Measurements from ENCODE around the gene LIX1. TPM values are rescaled to one million over a fixed set of nuclear protein-coding genes. Genes with fewer than 3 reads are reported as not detected.
"Not testable (repeated sequence)": the region's sequence is repeated elsewhere in the genome, so short reads cannot be mapped to it uniquely, and the experiment has no call there.

Gene LIX1
- total RNA-seq, 2 experiments from 2014 or later = not detected

GRCh38 chr5:97164846-97165245, 22.4 kb upstream of the LIX1 start:
- Mint-ChIP-seq H3K4me1 (peaks cover 23% of the 10 kb centered on the region), H3K27me3 (no peaks in the 10 kb centered on the region)

GRCh38 chr5:97163790-97164285, 21.4 kb upstream of the LIX1 start:
- H3K4me1 Mint-ChIP-seq = peaks cover 23% of the 10 kb centered on the region
- peaks cover 32% of the 10 kb centered on the region for H3K36me3 Mint-ChIP-seq (ENCODE audit: low read depth)
- no peak for DNase-seq
- no peaks in the 10 kb centered on the region for H3K27me3 Mint-ChIP-seq
- POLR2A ChIA-PET = no interaction called here
- no peaks in the 10 kb centered on the region for H3K9me3 Mint-ChIP-seq
- H3K4me3 Mint-ChIP-seq = no peak overlapping the region
- CTCF ChIA-PET = interaction anchor here (0.8 kb wide), 2 partner anchors 14 to 411 kb away, joined by 3 read pairs; no protein-coding TSS in a partner anchor
- no peak overlapping the region for H3K27ac Mint-ChIP-seq

More at GRCh38 chr5:97164846-97165245, 22.4 kb upstream of the LIX1 start:
- DNase-seq = no peak
- Mint-ChIP-seq H3K27ac (no peak overlapping the region), H3K9me3 (no peaks in the 10 kb centered on the region), H3K36me3 (ENCODE audit: low read depth) (peaks cover 29% of the 10 kb centered on the region), H3K4me3 (no peak overlapping the region)
- CTCF ChIA-PET = no interaction called here
- POLR2A ChIA-PET = no interaction called here

- Mint-ChIP-seq H3K9me3 (peaks cover 4% of the 10 kb centered on the region), H3K27me3 (no peaks in the 10 kb centered on the region), H3K4me1 (peaks cover 23% of the 10 kb centered on the region), H3K36me3 (ENCODE audit: low read depth) (peaks cover 35% of the 10 kb centered on the region), H3K4me3 (no peak overlapping the region), H3K27ac (no peak overlapping the region)
- DNase-seq = no peak
- POLR2A ChIA-PET = no interaction called here
- CTCF ChIA-PET = interaction anchor here (0.8 to 3.4 kb wide), 4 partner anchors 14 to 410 kb away, joined by 3 to 15 read pairs (median 3); no protein-coding TSS in a partner anchor
These were observed 21.0 kb upstream of the LIX1 start for GRCh38 chr5:97163360-97163764.

- peak; percentile 71 for DNase-seq
- Mint-ChIP-seq H3K9me3 (peaks cover 17% of the 10 kb centered on the region), H3K36me3 (ENCODE audit: low read depth) (peaks cover 43% of the 10 kb centered on the region), H3K4me1 (peaks cover 15% of the 10 kb centered on the region), H3K27ac (no peak overlapping the region), H3K4me3 (no peak overlapping the region), H3K27me3 (peaks cover under 1% of the 10 kb centered on the region)
- CTCF ChIA-PET = interaction anchor here (0.6 to 3.4 kb wide), 10 partner anchors 14 to 817 kb away, joined by 3 to 15 read pairs (median 5); partner anchors contain the start of genes ERAP1 and LIX1
- POLR2A ChIA-PET = no interaction called here
These were observed 19.6 kb upstream of the LIX1 start for GRCh38 chr5:97162045-97162444.

- Mint-ChIP-seq H3K27ac (no peak overlapping the region), H3K9me3 (peaks cover 27% of the 10 kb centered on the region), H3K27me3 (peaks cover 9% of the 10 kb centered on the region), H3K4me1 (peaks cover 2% of the 10 kb centered on the region), H3K36me3 (ENCODE audit: low read depth) (peaks cover 34% of the 10 kb centered on the region), H3K4me3 (no peak overlapping the region)
- CTCF ChIA-PET = interaction anchor here (0.9 to 2.4 kb wide), 4 partner anchors 10 to 406 kb away, joined by 3 to 8 read pairs (median 3); no protein-coding TSS in a partner anchor
- POLR2A ChIA-PET = no interaction called here
- no peak for DNase-seq
These were observed 15.3 kb upstream of the LIX1 start for GRCh38 chr5:97157689-97158088.

- peaks cover 7% of the 10 kb centered on the region for H3K27me3 Mint-ChIP-seq
- no peak for DNase-seq
- H3K4me3 Mint-ChIP-seq = no peak overlapping the region
- H3K9me3 Mint-ChIP-seq = peaks cover 5% of the 10 kb centered on the region
- ChIA-PET POLR2A (interaction anchor here (0.7 kb wide), 1 partner anchor 1872 kb away, joined by 3 read pairs; no protein-coding TSS in a partner anchor), CTCF (interaction anchor here (0.6 to 1.6 kb wide), 3 partner anchors 9 to 1333 kb away, joined by 3 to 6 read pairs (median 3); partner anchors contain the start of gene LIX1)
- no peak overlapping the region for H3K27ac Mint-ChIP-seq
- no peaks in the 10 kb centered on the region for H3K4me1 Mint-ChIP-seq
- no peaks in the 10 kb centered on the region for H3K36me3 Mint-ChIP-seq (ENCODE audit: low read depth)
These were observed 9.0 kb upstream of the LIX1 start for GRCh38 chr5:97151370-97151769.

- Mint-ChIP-seq H3K9me3 (peaks cover 3% of the 10 kb centered on the region), H3K27me3 (peaks cover 5% of the 10 kb centered on the region), H3K4me3 (no peak overlapping the region), H3K27ac (no peak overlapping the region), H3K4me1 (no peaks in the 10 kb centered on the region), H3K36me3 (ENCODE audit: low read depth) (no peaks in the 10 kb centered on the region)
- no peak for DNase-seq
- CTCF ChIA-PET = no interaction called here
- POLR2A ChIA-PET = no interaction called here
These were observed 8.0 kb upstream of the LIX1 start for GRCh38 chr5:97150401-97150800.

GRCh38 chr5:97149709-97150108, 7.3 kb upstream of the LIX1 start:
- no peaks in the 10 kb centered on the region for H3K4me1 Mint-ChIP-seq
- ChIA-PET CTCF (interaction anchor here (1.2 to 2.5 kb wide), 2 partner anchors 12 to 344 kb away, joined by 3 to 15 read pairs; no protein-coding TSS in a partner anchor), POLR2A (interaction anchor here (0.7 kb wide), 1 partner anchor 15 kb away, joined by 4 read pairs; no protein-coding TSS in a partner anchor)
- H3K4me3 Mint-ChIP-seq = no peak overlapping the region
- peaks cover 3% of the 10 kb centered on the region for H3K27me3 Mint-ChIP-seq
- H3K36me3 Mint-ChIP-seq (ENCODE audit: low read depth) = no peaks in the 10 kb centered on the region
- H3K9me3 Mint-ChIP-seq = peaks cover 3% of the 10 kb centered on the region
- DNase-seq = no peak
- no peak overlapping the region for H3K27ac Mint-ChIP-seq

GRCh38 chr5:97148288-97148687, 5.9 kb upstream of the LIX1 start:
- Mint-ChIP-seq H3K36me3 (ENCODE audit: low read depth) (no peaks in the 10 kb centered on the region), H3K4me3 (no peak overlapping the region), H3K27ac (no peak overlapping the region), H3K4me1 (no peaks in the 10 kb centered on the region), H3K27me3 (no peaks in the 10 kb centered on the region), H3K9me3 (no peaks in the 10 kb centered on the region)
- CTCF ChIA-PET = interaction anchor here (1.3 to 2.5 kb wide), 2 partner anchors 10 to 13 kb away, joined by 3 to 15 read pairs; no protein-coding TSS in a partner anchor
- DNase-seq = no peak
- POLR2A ChIA-PET = interaction anchor here (0.6 kb wide), 1 partner anchor 378 kb away, joined by 3 read pairs; no protein-coding TSS in a partner anchor

- H3K4me1 Mint-ChIP-seq = peaks cover 2% of the 10 kb centered on the region
- peaks cover 16% of the 10 kb centered on the region for H3K27me3 Mint-ChIP-seq
- H3K9me3 Mint-ChIP-seq = no peaks in the 10 kb centered on the region
- H3K27ac Mint-ChIP-seq = no peak overlapping the region
- DNase-seq = no peak
- POLR2A ChIA-PET = no interaction called here
- CTCF ChIA-PET = interaction anchor here (1.2 to 2.0 kb wide), 2 partner anchors 17 to 277 kb away, joined by 3 to 11 read pairs; no protein-coding TSS in a partner anchor
- no peaks in the 10 kb centered on the region for H3K36me3 Mint-ChIP-seq (ENCODE audit: low read depth)
- H3K4me3 Mint-ChIP-seq = no peak overlapping the region
These were observed 1.3 kb upstream of the LIX1 start for GRCh38 chr5:97143704-97144103.

GRCh38 chr5:97141539-97141938, 872 bp downstream of the LIX1 start:
- ChIA-PET CTCF (interaction anchor here (0.7 to 1.8 kb wide), 5 partner anchors 11 to 273 kb away, joined by 3 to 5 read pairs (median 4); no protein-coding TSS in a partner anchor), POLR2A (no interaction called here)
- Mint-ChIP-seq H3K9me3 (no peaks in the 10 kb centered on the region), H3K4me1 (peaks cover 2% of the 10 kb centered on the region), H3K4me3 (no peak overlapping the region), H3K36me3 (ENCODE audit: low read depth) (no peaks in the 10 kb centered on the region), H3K27ac (no peak overlapping the region), H3K27me3 (peaks cover 21% of the 10 kb centered on the region)
- no peak for DNase-seq

GRCh38 chr5:97141031-97141430, 1.4 kb downstream of the LIX1 start:
- ChIA-PET POLR2A (no interaction called here), CTCF (interaction anchor here (0.9 to 1.8 kb wide), 4 partner anchors 10 to 272 kb away, joined by 3 to 5 read pairs (median 4); no protein-coding TSS in a partner anchor)
- Mint-ChIP-seq H3K4me1 (peaks cover 2% of the 10 kb centered on the region), H3K27me3 (peaks cover 21% of the 10 kb centered on the region), H3K36me3 (ENCODE audit: low read depth) (no peaks in the 10 kb centered on the region), H3K9me3 (no peaks in the 10 kb centered on the region), H3K27ac (no peak overlapping the region), H3K4me3 (no peak overlapping the region)
- DNase-seq = no peak

GRCh38 chr5:97140250-97140649, 2.2 kb downstream of the LIX1 start:
- Mint-ChIP-seq H3K27ac (peak overlapping the region; percentile 67), H3K27me3 (peaks cover 21% of the 10 kb centered on the region)
- DNase-seq; H3K9me3 Mint-ChIP-seq; H3K4me1 Mint-ChIP-seq; POLR2A ChIA-PET; H3K4me3 Mint-ChIP-seq; H3K36me3 Mint-ChIP-seq (ENCODE audit: low read depth): not testable (repeated sequence)
- CTCF ChIA-PET = interaction anchor here (1.0 kb wide), 1 partner anchor 271 kb away, joined by 3 read pairs; no protein-coding TSS in a partner anchor
